ENCODE results near the gene SERPINA1.

DNA sequence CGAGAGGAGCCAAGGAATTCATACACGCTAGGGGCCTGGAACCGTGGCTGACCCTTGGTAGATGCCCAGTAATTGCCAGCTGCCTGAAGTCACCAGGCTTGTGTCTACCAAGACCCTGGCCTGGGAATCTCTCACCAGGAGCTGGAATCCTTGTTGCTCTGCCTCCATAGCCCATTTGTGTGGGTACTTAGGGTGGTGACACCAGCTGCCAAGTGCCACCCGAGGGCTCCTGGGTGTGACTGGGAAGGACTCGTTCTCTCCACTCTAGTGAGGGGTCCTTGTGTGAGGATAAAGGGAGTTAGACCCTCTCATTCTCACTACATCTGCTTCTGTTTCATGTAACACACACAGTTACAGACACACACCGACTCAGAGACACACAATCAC, 17.9 kb downstream of the SERPINA1 start:
- TF ChIP-seq, protein P1, sequence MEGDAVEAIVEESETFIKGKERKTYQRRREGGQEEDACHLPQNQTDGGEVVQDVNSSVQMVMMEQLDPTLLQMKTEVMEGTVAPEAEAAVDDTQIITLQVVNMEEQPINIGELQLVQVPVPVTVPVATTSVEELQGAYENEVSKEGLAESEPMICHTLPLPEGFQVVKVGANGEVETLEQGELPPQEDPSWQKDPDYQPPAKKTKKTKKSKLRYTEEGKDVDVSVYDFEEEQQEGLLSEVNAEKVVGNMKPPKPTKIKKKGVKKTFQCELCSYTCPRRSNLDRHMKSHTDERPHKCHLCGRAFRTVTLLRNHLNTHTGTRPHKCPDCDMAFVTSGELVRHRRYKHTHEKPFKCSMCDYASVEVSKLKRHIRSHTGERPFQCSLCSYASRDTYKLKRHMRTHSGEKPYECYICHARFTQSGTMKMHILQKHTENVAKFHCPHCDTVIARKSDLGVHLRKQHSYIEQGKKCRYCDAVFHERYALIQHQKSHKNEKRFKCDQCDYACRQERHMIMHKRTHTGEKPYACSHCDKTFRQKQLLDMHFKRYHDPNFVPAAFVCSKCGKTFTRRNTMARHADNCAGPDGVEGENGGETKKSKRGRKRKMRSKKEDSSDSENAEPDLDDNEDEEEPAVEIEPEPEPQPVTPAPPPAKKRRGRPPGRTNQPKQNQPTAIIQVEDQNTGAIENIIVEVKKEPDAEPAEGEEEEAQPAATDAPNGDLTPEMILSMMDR (IDR thresholded peaks at IDR 0.05; ENCODE audit: low read depth, low read length, poor library complexity, severe bottlenecking), result no peak
- TF ChIP-seq EZH2phosphoT487 (IDR thresholded peaks at IDR 0.05; ENCODE audit: borderline replicate concordance, low read length), result no peak

All from DOHH2 (cell line).